Central memory CD4-positive, alpha-beta T cell (primary cell): ENCODE results near the gene STX11.

ENCODE experiments used
- DNase-seq: peaks from one replicate; pipeline ENCODE4 v3.0.0; 2022

STX11 gene

DNA sequence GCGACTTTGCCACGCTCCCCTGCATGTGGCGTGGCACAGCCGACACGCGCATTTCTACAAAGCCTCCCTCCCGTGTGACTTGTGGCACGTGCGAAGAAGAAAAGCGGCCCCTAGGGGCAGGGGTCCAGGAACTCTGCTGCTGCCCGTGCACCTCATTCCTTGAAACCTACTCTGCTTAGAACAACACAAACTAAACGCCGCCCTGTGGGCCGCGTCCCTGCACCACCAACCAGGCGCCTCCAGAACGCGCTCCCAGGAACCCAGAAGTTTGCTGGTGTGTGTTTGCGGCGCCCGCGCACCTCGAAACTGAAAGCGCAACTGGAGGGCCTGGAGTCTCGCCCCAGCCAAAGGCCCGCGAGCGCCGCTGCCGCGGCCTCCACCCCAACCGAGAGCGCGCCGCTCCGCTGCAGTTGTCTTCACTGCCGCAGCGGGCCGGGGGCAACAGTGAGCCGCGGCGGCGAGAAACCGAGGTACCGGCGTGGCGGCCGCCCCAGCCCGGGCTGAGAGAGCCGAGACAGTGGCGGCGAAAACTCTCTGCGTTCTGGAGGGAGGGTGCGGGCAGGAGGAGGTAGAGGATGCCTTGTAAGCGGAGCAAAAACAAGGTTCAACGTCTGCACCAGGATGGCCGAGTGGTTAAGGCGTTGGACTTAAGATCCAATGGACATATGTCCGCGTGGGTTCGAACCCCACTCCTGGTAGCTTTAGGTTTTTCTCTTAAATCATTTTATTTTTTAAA lies 65.8 kb downstream of the STX11 start:
- DNase-seq: peak; percentile 92

DNA sequence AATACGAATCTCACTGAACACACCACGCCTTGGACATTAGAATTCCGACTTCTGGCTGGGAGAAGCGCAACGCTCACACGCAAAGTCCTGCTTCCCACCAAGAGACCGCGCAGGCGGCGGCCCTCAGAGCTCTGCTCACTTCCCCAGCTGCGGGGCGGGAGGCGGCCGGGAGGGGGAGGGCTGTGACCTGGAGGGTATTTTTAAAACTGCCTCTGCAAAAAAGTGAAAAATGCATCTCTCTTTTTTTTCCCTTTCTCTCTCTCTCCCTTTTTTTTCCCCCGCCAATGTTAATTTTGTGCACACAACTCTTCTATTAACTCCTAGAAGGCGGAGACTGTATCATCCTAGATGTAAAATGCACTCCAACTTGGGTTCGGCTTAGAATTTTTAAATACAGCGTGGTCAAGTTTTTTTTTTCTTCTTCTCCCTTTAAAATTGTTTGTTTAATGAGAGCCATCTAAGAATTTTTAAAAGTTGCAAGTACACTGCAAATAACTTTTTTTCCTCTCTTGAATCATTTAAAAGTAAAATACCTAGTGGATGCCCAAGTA lies 66.4 kb downstream of the STX11 start:
- no peak for DNase-seq

DNA sequence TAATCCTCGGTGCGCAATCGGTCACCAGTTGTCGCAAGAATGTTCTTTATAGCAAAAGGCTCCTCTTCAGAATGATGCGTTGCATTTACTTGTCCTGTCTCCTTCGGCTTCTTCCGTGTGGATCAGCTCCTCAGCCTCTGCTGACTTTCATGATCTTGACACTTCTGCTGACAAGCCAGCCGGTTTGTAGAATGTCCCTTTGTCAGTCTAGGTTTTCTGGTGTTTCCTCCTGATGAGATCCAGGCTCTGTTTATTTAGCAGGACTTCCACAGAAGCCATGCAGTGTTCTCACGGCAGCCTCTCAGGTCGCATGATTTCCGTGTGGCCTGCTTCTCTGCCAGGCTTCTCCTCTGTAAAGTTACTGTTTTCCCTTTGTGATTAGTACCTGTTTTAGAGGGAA lies 66.9 kb downstream of the STX11 start:
- DNase-seq: no peak

DNA sequence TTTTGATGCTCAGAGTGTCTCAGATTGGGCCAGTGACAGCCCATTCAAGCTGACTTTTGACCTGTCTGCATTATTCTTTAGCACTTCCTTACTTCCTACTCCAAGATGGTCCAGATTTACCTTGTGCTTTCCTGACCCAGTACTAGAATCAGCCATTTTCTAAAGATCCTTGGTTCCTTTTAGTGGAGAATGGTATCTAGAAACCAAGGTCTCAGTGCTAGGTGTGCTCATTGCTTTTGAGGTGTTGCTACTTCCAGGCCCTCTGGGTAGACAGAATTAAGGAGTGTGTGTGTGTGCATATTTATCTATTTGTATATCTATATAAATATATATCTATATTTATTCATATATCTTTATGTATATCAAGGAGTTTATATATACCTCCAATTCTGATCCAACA lies 67.5 kb downstream of the STX11 start:
- no peak for DNase-seq

DNA sequence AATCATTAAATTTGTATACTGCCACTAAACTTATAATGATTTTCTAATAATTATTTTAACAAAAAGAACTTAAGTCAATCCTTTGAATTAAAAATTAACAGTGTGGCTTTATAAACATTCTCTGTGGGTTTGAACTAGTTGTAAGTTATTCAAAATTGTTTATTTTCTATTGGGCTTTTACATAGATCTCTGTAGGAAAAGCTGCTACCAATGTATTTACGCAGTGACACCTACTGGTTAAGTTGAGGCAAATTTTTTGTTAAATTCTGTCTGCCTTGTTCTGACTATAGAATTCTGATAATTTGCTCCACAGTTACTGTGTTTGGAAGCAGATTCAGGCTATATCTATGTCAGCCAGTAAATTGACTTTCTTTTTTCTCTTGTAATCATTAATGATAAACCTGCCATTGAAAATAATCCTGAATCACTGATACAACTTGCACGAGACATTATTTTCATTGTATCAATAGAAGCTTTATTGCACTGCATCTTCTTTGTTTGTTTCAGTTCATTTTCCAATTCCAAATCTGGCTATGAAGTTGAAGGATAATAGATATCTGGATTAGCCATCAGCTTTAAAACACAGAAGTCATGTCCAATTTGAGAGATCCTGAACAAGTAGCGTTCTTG lies 68.9 kb downstream of the STX11 start:
- DNase-seq: peak; percentile 43

DNA sequence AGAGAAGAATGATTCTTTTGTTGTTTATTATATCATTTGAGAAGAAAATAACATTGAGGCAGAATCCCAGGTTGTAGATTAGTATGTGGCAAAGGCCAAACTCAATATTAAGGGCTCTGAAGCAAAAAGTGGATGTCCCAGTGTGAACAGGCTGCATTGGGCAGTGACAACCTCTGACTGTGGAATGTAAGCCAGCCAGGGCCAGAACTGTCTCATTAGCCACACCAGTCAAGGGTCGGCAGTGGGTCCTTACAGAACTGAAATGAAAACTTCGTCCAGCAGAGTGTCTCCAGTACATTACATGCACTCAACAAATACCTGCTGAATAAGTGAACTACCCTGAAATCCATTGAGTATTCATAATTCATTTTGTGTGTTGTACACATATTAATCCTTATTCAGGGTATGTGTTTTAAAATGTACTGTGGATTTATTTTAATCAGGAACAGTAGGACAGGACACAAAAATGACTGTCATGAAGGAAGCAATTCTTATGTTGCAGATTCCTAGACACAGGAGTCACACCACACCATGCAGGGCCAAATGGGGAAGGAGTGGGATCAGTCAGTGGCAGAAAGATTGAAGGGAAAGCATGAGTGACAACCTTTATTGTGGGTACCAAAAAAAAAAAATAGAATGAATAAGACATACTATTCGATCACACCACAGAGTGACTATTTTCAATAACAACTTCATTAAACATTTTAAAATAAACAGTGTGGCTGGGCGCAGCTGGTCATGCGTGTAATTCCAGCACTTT lies 69.9 kb downstream of the STX11 start:
- DNase-seq: no peak

DNA sequence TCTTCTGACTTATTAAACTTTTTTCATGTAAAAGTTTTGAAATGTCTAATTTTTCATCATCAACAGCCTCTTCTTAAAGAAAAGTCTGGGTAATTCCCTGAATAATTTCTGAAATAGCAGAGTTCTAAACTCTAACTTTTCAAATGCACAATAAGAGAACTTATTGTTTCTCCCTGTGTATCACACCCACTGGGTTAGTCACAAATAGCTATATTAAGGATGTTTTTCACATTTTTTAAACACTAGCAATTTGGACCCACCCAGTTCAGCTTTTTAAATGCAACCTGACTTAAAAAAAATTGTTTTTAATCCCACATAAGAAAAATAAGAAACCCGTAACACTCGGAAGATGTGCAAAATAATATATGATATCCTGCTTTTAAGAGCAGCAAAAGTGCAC lies 73.4 kb downstream of the STX11 start:
- DNase-seq: no peak

DNA sequence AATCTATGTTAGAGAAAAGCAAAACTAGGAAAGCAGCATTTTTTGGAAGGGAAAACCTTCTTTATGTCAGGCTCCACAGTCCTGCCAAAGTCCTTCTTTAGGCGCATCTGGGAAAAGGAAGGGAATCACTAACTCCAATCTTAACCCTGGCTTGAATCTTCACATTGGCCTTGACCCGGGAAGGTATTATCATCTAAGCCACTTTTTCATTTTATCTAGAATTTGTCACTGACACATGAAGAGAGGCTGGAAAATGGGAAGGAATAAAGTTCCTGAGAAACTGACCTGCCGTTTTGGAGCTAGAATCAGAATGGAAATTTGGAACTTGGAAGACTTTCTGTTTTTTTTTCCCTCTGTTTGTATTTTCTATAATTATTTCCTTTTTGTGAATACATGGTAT lies 81.4 kb downstream of the STX11 start:
- no peak for DNase-seq

DNA sequence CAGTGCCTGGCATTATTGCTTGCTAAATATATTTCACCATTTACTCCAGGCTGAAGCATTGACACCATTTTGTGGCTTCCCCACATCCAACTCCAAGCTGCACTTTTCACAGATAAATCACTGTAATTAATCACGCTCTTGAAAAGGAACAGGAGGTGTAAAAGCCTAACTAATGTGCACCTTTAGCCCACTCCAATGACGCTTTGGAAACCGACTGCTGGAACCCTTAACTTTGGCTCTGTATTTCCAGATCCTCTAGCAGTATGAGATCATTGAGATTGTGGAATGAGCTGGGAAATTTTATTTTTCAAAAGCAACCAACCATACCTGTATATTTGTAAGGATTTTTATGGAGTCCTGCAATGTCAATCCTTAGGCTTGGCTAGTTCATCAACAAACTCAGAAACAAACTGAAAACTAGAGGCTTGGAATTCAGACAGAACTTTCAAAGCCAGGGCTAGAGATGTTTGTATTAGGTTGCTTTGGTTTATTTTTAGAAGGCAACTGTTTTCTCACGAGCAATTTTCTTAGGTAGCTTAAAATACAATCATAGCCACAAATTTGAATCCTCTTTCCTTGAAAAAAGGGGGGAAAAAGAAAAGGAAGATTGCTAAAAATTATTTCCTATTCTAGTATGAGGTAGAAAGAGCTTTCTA lies 82.0 kb downstream of the STX11 start:
- DNase-seq: no peak

DNA sequence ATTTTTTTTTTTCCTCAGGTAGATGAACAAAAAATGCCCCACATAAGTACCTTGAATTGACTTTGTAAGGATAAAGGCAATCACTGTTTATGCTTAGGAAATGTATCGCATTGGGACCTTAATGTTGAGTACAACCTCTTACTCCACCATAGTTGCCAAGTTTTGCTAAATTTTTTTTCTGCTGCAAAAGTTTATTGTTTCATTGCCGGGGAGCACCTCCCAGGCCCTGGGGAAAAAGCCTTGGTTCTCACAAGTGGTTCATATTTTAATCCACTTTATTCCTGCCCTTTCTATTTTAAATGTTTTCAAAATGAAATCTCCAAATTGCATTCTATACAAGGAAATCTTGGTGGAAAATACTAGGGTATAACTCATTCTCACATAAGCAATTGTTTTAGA lies 82.5 kb downstream of the STX11 start:
- no peak for DNase-seq

DNA sequence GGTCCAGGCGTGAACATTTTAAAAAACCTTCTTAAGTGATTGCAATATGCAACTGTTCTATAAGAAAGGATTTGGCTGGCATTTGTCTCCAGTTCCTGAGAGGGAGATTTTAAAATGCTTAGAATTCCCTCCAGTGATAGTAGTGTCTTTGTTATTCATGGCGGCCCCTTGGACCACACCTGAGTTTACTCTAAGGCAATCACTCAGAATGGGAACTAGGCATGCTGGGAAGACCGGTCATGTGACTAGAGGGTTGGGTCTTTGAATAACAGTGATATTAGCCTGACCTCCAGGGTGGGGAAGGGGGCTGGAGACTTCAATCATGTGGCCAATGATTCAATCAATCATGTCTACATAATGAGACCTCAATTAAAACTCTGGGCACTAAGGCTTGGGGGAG lies 84.1 kb downstream of the STX11 start:
- no peak for DNase-seq

DNA sequence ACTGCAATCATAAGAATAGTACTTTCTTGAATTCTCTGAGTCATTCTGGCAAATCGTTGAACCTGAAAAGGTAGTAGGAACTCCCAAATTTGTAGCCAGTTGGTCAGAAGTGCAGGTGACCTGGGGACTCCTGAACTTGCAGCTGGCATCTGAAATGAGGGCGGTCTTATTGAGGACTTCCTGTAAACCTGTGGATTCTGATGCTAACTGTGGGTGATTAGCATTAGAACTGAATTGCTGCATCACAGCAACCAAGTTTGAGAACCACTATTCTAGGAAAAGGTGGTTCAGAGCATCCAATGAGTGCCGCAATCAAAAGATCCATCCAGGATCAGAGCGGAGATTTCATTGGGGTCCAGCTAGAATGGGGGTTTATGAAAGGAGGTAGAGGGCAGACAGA lies 84.6 kb downstream of the STX11 start:
- no peak for DNase-seq
